Neural progenitor cell (in vitro differentiated cells): ENCODE measurements around the gene SHROOM1. TPM values are rescaled to one million over a fixed set of nuclear protein-coding genes. Genes with fewer than 3 reads are reported as not detected.

Experiments
- DNase-seq: peaks from one replicate; pipeline ENCODE4 v3.0.0-alpha.2; 2016; ENCODE audit warnings: low spot score
- H2AFZ ChIP-seq: fragments of 200-600 bp; sonication (generic); replicated peaks from 2 replicates; pipeline ENCODE4 v1.6.1; 2016; ENCODE audit warnings: antibody characterized with exemption
- H3F3A ChIP-seq: fragments of 200-600 bp; sonication (generic); 2 replicates; pipeline ENCODE4 v1.6.1; 2016; ENCODE audit warnings: antibody characterized with exemption, low read depth
- H3K27ac ChIP-seq: fragments of 200-600 bp; sonication (generic); 2 replicates; pipeline ENCODE4 v1.5.1; 2016; ENCODE audit warnings: mild to moderate bottlenecking
- H3K27me3 ChIP-seq: fragments of 200-600 bp; sonication (generic); 2 replicates; pipeline ENCODE4 v1.6.1; 2016; ENCODE audit warnings: mild to moderate bottlenecking, moderate library complexity
- H3K36me3 ChIP-seq: fragments of 200-600 bp; sonication (generic); 2 replicates; pipeline ENCODE4 v1.5.1; 2016
- H3K4me1 ChIP-seq: fragments of 200-600 bp; sonication (generic); 2 replicates; pipeline ENCODE4 v1.6.1; 2016; ENCODE audit warnings: mixed run types
- H3K4me2 ChIP-seq: fragments of 200-600 bp; sonication (generic); 2 replicates; pipeline ENCODE4 v1.6.1; 2016
- H3K4me3 ChIP-seq: fragments of 200-600 bp; sonication (generic); 2 replicates; pipeline ENCODE4 v1.5.1; 2016
- H3K79me2 ChIP-seq: fragments of 200-600 bp; sonication (generic); 2 replicates; pipeline ENCODE4 v1.6.1; 2016; ENCODE audit warnings: low read depth
- H3K9ac ChIP-seq: fragments of 200-600 bp; sonication (generic); 2 replicates; pipeline ENCODE4 v1.6.1; 2016
- H3K9me3 ChIP-seq: fragments of 200-600 bp; sonication (generic); 2 replicates; pipeline ENCODE4 v1.5.1; 2016; ENCODE audit warnings: low read depth
- H4K20me1 ChIP-seq: fragments of 200-600 bp; sonication (generic); 2 replicates; pipeline ENCODE4 v1.6.1; 2016; ENCODE audit warnings: low read depth
- H3K27ac Mint-ChIP-seq: 3 replicates; pipeline ENCODE4 v1.8.0; 2021; ENCODE audit warnings: mixed read lengths
- H3K27me3 Mint-ChIP-seq: 2 replicates; pipeline ENCODE4 v1.8.0; 2022; ENCODE audit warnings: low read depth, mild to moderate bottlenecking, inconsistent platforms, moderate library complexity, mixed read lengths; ENCODE audit not compliant: insufficient read depth
- H3K36me3 Mint-ChIP-seq: 3 replicates; pipeline ENCODE4 v1.8.0; 2021; ENCODE audit warnings: mixed read lengths
- H3K4me1 Mint-ChIP-seq: 3 replicates; pipeline ENCODE4 v1.8.0; 2021; ENCODE audit warnings: mixed read lengths
- H3K4me3 Mint-ChIP-seq: 3 replicates; pipeline ENCODE4 v1.8.0; 2021; ENCODE audit warnings: mild to moderate bottlenecking, moderate library complexity, mixed read lengths
- H3K9me3 Mint-ChIP-seq: 3 replicates; pipeline ENCODE4 v1.8.0; 2020; ENCODE audit warnings: mixed read lengths
- CTCF ChIP-seq: fragments of 200-600 bp; sonication (generic); IDR thresholded peaks from 2 replicates; pipeline ENCODE4 v1.5.1; 2017; ENCODE audit warnings: antibody characterized with exemption, mild to moderate bottlenecking
- EZH2 ChIP-seq: fragments of 200-600 bp; sonication (generic); IDR thresholded peaks from 2 replicates; pipeline ENCODE4 v1.6.1; 2017; ENCODE audit warnings: antibody characterized with exemption, mild to moderate bottlenecking, moderate library complexity
- EZH2phosphoT487 ChIP-seq: fragments of 200-600 bp; sonication (generic); IDR thresholded peaks from 2 replicates; pipeline ENCODE4 v1.6.1; 2017; ENCODE audit warnings: antibody characterized with exemption
- total RNA-seq: library from RNA; depleted of rRNA; stranded (reverse); fragments of >200 nt; gene quantifications from 2 replicates; pipeline ENCODE4 v1.2.3, GENCODE V29; 2015; ENCODE audit warnings: low replicate concordance

Gene SHROOM1
- total RNA-seq, 1 donor from 2014 or later, result 0.36 TPM

DNA sequence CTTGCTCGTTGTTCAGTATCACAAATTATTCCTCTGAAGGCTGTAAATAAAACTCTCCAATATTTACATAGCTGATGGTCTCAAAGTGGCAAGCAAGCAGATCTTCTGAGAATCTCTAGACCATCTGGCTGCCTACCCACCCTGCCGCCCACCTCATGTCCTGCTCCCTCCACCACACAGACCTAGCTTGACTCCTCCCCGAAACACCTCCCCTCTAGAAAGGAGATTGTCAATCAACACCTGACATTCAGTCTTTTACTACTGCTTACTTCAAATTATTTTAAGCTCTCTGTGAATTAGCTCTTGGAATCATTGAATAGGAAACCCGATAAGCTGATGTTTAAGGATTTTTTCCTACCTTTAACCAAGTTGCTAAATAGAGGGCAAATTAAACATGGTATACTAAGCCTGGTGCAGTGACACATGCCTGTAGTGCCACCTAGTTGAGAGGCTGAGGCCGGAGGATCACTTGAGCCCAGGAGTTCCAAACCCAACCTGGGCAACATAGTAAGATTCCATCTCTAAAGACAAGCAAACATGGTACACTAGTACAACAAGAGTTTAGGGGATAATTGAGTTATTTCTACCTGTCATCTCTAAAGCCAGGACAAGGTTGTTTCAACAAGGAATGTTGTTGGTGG, 28.3 kb downstream of the SHROOM1 start:
- Histone ChIP-seq H3K79me2 (no peaks in the 10 kb centered on the region), H3K27ac (no peak overlapping the region), H3F3A (no peaks in the 10 kb centered on the region), H3K4me3 (no peak overlapping the region), H3K9me3 (no peaks in the 10 kb centered on the region), H3K27me3 (no peaks in the 10 kb centered on the region), H4K20me1 (no peaks in the 10 kb centered on the region), H3K9ac (no peak overlapping the region), H3K36me3 (no peaks in the 10 kb centered on the region), H2AFZ (no peak overlapping the region), H3K4me2 (no peak overlapping the region), H3K4me1 (peaks cover 14% of the 10 kb centered on the region)
- Mint-ChIP-seq H3K27ac (no peak overlapping the region), H3K4me3 (no peak overlapping the region), H3K36me3 (no peaks in the 10 kb centered on the region), H3K9me3 (peaks cover 3% of the 10 kb centered on the region), H3K4me1 (peaks cover 9% of the 10 kb centered on the region), H3K27me3 (peaks cover 6% of the 10 kb centered on the region)
- DNase-seq, result no peak
- TF ChIP-seq CTCF (no peak), EZH2 (no peak), EZH2phosphoT487 (no peak)

- H3K9ac ChIP-seq, result no peak overlapping the region
- no peak overlapping the region for H3K4me3 ChIP-seq
- no peak overlapping the region for H3K27ac ChIP-seq
- H3K27me3 ChIP-seq, result no peaks in the 10 kb centered on the region
- no peaks in the 10 kb centered on the region for H3K4me1 Mint-ChIP-seq
- H3K9me3 Mint-ChIP-seq, result peaks cover 3% of the 10 kb centered on the region
- H3K4me2 ChIP-seq, result no peak overlapping the region
- H3K36me3 Mint-ChIP-seq, result no peaks in the 10 kb centered on the region
- H3F3A ChIP-seq, result no peaks in the 10 kb centered on the region
- no peaks in the 10 kb centered on the region for H3K36me3 ChIP-seq
- peaks cover 9% of the 10 kb centered on the region for H3K4me1 ChIP-seq
- H3K27me3 Mint-ChIP-seq, result peaks cover 4% of the 10 kb centered on the region
- peak overlapping the region; percentile 40 for H2AFZ ChIP-seq
- no peaks in the 10 kb centered on the region for H4K20me1 ChIP-seq
- no peak overlapping the region for H3K4me3 Mint-ChIP-seq
- H3K9me3 ChIP-seq, result no peaks in the 10 kb centered on the region
- H3K27ac Mint-ChIP-seq, result no peak overlapping the region
- no peaks in the 10 kb centered on the region for H3K79me2 ChIP-seq
- no peak for TF ChIP-seq CTCF
- TF ChIP-seq EZH2, result no peak
- TF ChIP-seq EZH2phosphoT487, result no peak
- DNase-seq, result no peak
These were observed 29.9 kb downstream of the SHROOM1 start for GRCh38 chr5:132800545-132800944.

DNA sequence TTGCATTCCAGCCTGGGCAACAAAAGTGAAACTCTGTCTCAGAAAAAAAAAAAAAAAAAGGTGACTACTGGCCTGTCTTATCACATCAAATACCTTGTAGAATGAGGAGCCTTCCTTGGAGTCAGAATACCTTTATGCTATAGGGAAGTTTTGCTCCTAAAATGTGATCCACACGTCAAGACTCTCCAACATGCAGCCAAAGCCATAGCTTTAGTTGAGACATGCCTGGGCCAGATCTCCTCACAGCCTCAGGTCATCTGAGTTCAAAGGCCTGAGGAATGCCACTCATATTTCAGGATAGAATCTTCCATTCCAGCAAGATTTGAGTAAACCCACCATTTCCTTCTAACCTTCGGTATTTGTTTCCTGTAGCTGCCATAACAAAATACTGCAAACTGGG, 31.1 kb downstream of the SHROOM1 start:
- Histone ChIP-seq H3K27me3 (no peaks in the 10 kb centered on the region), H3K9ac (no peak overlapping the region), H3K4me2 (no peak overlapping the region), H3F3A (no peaks in the 10 kb centered on the region), H3K27ac (no peak overlapping the region), H4K20me1 (no peaks in the 10 kb centered on the region), H2AFZ (no peak overlapping the region), H3K79me2 (no peaks in the 10 kb centered on the region), H3K36me3 (no peaks in the 10 kb centered on the region), H3K9me3 (no peaks in the 10 kb centered on the region), H3K4me3 (no peak overlapping the region), H3K4me1 (peaks cover 9% of the 10 kb centered on the region)
- no peak for DNase-seq
- Mint-ChIP-seq H3K36me3 (no peaks in the 10 kb centered on the region), H3K4me1 (no peaks in the 10 kb centered on the region), H3K4me3 (no peak overlapping the region), H3K27me3 (peaks cover 4% of the 10 kb centered on the region), H3K9me3 (peaks cover 3% of the 10 kb centered on the region), H3K27ac (no peak overlapping the region)
- no peak for TF ChIP-seq EZH2phosphoT487
- no peak for TF ChIP-seq EZH2
- no peak for TF ChIP-seq CTCF
